Dermis blood vessel endothelial cell (primary cell): Measurements from ENCODE around the gene HAUS8. TPM values are rescaled to one million over a fixed set of nuclear protein-coding genes. Genes with fewer than 3 reads are reported as not detected.
A peak's percentile ranks its signal among the peaks of the same experiment; 100 is the strongest.
"Not testable (repeated sequence)": the region's sequence is repeated elsewhere in the genome, so short reads cannot be mapped to it uniquely, and the experiment has no call there.

ENCODE experiments used
- DNase-seq: peaks from one replicate; pipeline ENCODE4 v3.0.0; 2010
- total RNA-seq: library from RNA; depleted of rRNA; stranded (reverse); fragments of >200 nt; gene quantifications from 2 replicates; pipeline ENCODE4 v1.2.3, GENCODE V29; 2014

Gene HAUS8
- total RNA-seq, 1 donor from 2014 or later, result 4.1 TPM

- DNase-seq, result no peak
Measured at GRCh38 chr19:17101686-17102628, 26.7 kb upstream of the HAUS8 start.

- no peak for DNase-seq
Measured at GRCh38 chr19:17098326-17098725, 23.1 kb upstream of the HAUS8 start.

GRCh38 chr19:17097593-17098126 lies 22.4 kb upstream of the HAUS8 start:
- peak; percentile 41 for DNase-seq

- DNase-seq, result peak; percentile 51
Measured at GRCh38 chr19:17095141-17095919, 20.1 kb upstream of the HAUS8 start.

- DNase-seq, result not testable (repeated sequence)
Measured at GRCh38 chr19:17094694-17095093, 19.4 kb upstream of the HAUS8 start.

- DNase-seq, result no peak
Measured at GRCh38 chr19:17092696-17093095, 17.4 kb upstream of the HAUS8 start.

- DNase-seq, result no peak
Measured at GRCh38 chr19:17091758-17092333, 16.6 kb upstream of the HAUS8 start.

GRCh38 chr19:17090583-17090982 lies 15.3 kb upstream of the HAUS8 start:
- DNase-seq, result peak; percentile 74

- DNase-seq, result no peak
Measured at GRCh38 chr19:17088552-17088951, 13.3 kb upstream of the HAUS8 start.

GRCh38 chr19:17086834-17087233 lies 11.6 kb upstream of the HAUS8 start:
- no peak for DNase-seq

- no peak for DNase-seq
Measured at GRCh38 chr19:17086120-17086519, 10.9 kb upstream of the HAUS8 start.

GRCh38 chr19:17081672-17082630 lies 6.7 kb upstream of the HAUS8 start:
- no peak for DNase-seq

GRCh38 chr19:17080440-17080801 lies 5.2 kb upstream of the HAUS8 start:
- no peak for DNase-seq

GRCh38 chr19:17079710-17080439 lies 4.6 kb upstream of the HAUS8 start:
- peak; percentile 92 for DNase-seq

GRCh38 chr19:17078920-17079709 lies 3.9 kb upstream of the HAUS8 start:
- DNase-seq, result no peak

- no peak for DNase-seq
Measured at GRCh38 chr19:17078036-17078919, 3.0 kb upstream of the HAUS8 start.

- no peak for DNase-seq
Measured at GRCh38 chr19:17077447-17078028, 2.3 kb upstream of the HAUS8 start.

GRCh38 chr19:17076543-17076991 lies 1.3 kb upstream of the HAUS8 start:
- DNase-seq, result peak; percentile 44
